Measurements from ENCODE around the gene LRRC25. TPM values are rescaled to one million over a fixed set of nuclear protein-coding genes. Genes with fewer than 3 reads are reported as not detected.

The LRRC25 gene
- polyA plus RNA-seq, 1 donor (not counting 4 experiments of a cell fraction or from before 2014, with no cell fraction given), result not detected

DNA sequence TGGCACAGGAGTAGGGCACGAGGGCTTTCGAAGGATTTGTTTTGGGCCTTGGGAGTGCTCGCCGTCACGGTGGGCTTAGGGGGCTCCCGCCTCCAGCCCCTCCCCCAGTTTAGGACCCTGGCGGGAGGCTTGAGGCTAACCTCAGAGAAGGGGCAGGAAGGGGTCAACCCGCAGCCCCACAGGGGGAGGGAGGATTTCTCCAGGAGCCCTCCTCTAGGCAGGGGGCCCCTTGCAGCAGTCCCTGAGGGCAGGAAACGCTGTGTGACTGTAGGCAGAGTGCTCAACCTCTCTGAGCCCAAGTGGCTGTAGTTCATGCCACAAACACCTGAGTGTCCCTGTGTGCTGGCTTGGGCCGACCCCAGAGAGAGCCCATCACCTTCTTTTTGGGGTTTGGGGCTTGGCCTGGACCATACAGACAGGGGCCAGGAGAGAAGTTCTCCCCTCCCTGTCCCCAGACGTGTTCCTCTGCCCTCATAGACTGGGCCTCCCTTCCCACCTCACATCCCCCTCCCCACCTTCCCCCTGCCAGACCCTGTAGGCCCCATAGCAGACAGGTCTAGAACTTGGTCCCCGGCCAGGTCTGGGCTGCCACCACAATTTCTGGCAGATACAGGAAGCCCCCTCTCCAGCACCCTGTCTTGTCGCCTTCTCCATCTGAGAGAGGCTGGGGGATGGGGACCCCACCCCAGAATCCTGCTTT, 32.4 kb upstream of the LRRC25 start:
- no peak for TF ChIP-seq EZH2 (IDR thresholded peaks at IDR 0.05; ENCODE audit: low read length)
- TF ChIP-seq, protein P1, sequence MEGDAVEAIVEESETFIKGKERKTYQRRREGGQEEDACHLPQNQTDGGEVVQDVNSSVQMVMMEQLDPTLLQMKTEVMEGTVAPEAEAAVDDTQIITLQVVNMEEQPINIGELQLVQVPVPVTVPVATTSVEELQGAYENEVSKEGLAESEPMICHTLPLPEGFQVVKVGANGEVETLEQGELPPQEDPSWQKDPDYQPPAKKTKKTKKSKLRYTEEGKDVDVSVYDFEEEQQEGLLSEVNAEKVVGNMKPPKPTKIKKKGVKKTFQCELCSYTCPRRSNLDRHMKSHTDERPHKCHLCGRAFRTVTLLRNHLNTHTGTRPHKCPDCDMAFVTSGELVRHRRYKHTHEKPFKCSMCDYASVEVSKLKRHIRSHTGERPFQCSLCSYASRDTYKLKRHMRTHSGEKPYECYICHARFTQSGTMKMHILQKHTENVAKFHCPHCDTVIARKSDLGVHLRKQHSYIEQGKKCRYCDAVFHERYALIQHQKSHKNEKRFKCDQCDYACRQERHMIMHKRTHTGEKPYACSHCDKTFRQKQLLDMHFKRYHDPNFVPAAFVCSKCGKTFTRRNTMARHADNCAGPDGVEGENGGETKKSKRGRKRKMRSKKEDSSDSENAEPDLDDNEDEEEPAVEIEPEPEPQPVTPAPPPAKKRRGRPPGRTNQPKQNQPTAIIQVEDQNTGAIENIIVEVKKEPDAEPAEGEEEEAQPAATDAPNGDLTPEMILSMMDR (optimal IDR thresholded peaks at IDR 0.05 in 1 of 3, IDR thresholded peaks at IDR 0.05 in 1 of 3, conservative IDR thresholded peaks at IDR 0.05 in 1 of 3; ENCODE audit: extremely low read depth in 1 of 3, insufficient read depth in 2 of 3, low read length in 3 of 3), result no peak
- Histone ChIP-seq H3K4me2 (ENCODE audit: control insufficient read depth, extremely low read depth, insufficient read depth, low read depth, low read length) (no peak overlapping the region), H2AFZ (ENCODE audit: control insufficient read depth, low read length) (no peak overlapping the region), H3K36me3 (ENCODE audit: control insufficient read depth in 2 of 2, extremely low read depth in 1 of 2, insufficient read depth in 2 of 2, low read length in 2 of 2) (peaks cover 0 to 1% of the 10 kb centered on the region in 2 experiments), H3K27ac (ENCODE audit: control insufficient read depth, insufficient read depth, low read length) (no peak overlapping the region), H3K9me1 (ENCODE audit: control insufficient read depth, extremely low read depth, insufficient read depth, low read length) (no peaks in the 10 kb centered on the region), H3K9me3 (ENCODE audit: control insufficient read depth, low read depth, low read length) (no peaks in the 10 kb centered on the region), H3K27me3 (ENCODE audit: control insufficient read depth, extremely low read depth, insufficient read depth, low read length) (no peaks in the 10 kb centered on the region), H3K79me2 (ENCODE audit: control insufficient read depth, insufficient read depth, low read length) (no peaks in the 10 kb centered on the region), H3K9ac (ENCODE audit: control insufficient read depth, extremely low read depth, insufficient read depth, low read length) (no peak overlapping the region), H3K4me1 (ENCODE audit: control insufficient read depth, extremely low read depth, insufficient read depth, low read length) (peaks cover 3% of the 10 kb centered on the region), H4K20me1 (ENCODE audit: control insufficient read depth, extremely low read depth, insufficient read depth, low read length) (peaks cover 9% of the 10 kb centered on the region), H3K4me3 (ENCODE audit: control insufficient read depth in 2 of 3, extremely low read depth in 1 of 3, insufficient read depth in 2 of 3, low read depth in 1 of 3, low read length in 3 of 3) (no peak overlapping the region)
- no peak for FAIRE-seq
- no peak for DNase-seq (ENCODE audit: low read depth, low spot score)
- dilution Hi-C loops (cut with MboI; ENCODE audit: extremely low pct_ligation_motif_present, low sequenced_read_pairs), result no loop called here

DNA sequence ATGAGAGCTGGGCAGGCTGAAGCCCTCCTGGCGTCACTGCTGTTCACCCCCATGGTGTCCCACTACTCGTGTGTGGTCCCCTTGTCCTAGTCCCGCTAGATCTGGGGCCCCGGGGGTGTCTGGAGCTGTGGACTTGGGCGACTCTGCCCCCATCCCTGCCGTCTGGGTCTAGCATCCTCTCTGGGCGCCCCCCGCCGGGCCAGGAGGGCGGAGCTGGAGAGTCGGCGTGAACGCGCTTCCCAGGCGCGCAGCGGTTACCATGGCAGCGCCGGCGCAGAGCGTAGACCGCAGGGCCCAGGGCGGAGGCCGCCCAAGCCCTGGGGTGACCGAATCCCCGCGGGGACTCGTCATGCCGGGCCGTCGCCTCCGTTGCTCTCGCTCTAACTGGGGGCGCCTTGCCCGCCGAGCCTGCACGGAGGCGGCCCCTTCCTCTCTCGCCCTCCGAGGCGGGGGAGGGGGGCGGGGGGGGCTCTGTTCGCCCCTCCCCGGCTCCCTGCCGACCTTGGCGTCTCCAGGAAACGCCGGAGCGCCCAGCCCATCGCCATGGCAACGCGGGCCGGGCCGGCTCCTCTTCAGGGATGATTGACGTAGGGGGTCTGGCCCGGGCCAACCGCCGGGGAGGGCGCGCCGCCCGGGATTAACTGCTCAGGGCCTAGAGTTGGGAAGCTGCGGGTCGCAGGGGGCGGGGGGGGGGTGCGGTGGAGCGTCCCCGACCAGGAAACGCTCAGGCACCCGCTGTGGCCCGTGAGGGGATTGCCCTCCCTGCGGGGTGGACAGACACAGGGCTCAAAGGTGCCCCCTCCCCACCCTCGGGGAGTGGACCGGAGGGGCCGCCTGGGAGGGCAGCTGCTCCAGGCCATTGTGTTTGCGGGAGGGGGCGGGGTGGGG, 31.6 kb upstream of the LRRC25 start:
- TF ChIP-seq, protein P1 (optimal IDR thresholded peaks at IDR 0.05 in 1 of 3, IDR thresholded peaks at IDR 0.05 in 1 of 3, conservative IDR thresholded peaks at IDR 0.05 in 1 of 3; ENCODE audit: extremely low read depth in 1 of 3, insufficient read depth in 2 of 3, low read length in 3 of 3), result no peak
- no peak for TF ChIP-seq EZH2 (IDR thresholded peaks at IDR 0.05; ENCODE audit: low read length)
- Histone ChIP-seq H3K27me3 (ENCODE audit: control insufficient read depth, extremely low read depth, insufficient read depth, low read length) (no peaks in the 10 kb centered on the region), H3K4me3 (ENCODE audit: control insufficient read depth in 2 of 3, extremely low read depth in 1 of 3, insufficient read depth in 2 of 3, low read depth in 1 of 3, low read length in 3 of 3) (no peak overlapping the region), H3K9me1 (ENCODE audit: control insufficient read depth, extremely low read depth, insufficient read depth, low read length) (no peaks in the 10 kb centered on the region), H3K9ac (ENCODE audit: control insufficient read depth, extremely low read depth, insufficient read depth, low read length) (no peak overlapping the region), H3K4me1 (ENCODE audit: control insufficient read depth, extremely low read depth, insufficient read depth, low read length) (peaks cover 3% of the 10 kb centered on the region), H3K9me3 (ENCODE audit: control insufficient read depth, low read depth, low read length) (no peaks in the 10 kb centered on the region), H4K20me1 (ENCODE audit: control insufficient read depth, extremely low read depth, insufficient read depth, low read length) (peaks cover 9% of the 10 kb centered on the region), H3K79me2 (ENCODE audit: control insufficient read depth, insufficient read depth, low read length) (no peaks in the 10 kb centered on the region), H3K4me2 (ENCODE audit: control insufficient read depth, extremely low read depth, insufficient read depth, low read depth, low read length) (no peak overlapping the region), H3K27ac (ENCODE audit: control insufficient read depth, insufficient read depth, low read length) (no peak overlapping the region), H3K36me3 (ENCODE audit: control insufficient read depth in 2 of 2, extremely low read depth in 1 of 2, insufficient read depth in 2 of 2, low read length in 2 of 2) (peaks cover 0 to 1% of the 10 kb centered on the region in 2 experiments), H2AFZ (ENCODE audit: control insufficient read depth, low read length) (no peak overlapping the region)
- DNase-seq (ENCODE audit: low read depth, low spot score) (no peak), FAIRE-seq (no peak)
- dilution Hi-C loops (cut with MboI; ENCODE audit: extremely low pct_ligation_motif_present, low sequenced_read_pairs), result no loop called here

Measured in keratinocyte (primary cell).